Measurements from ENCODE around the gene GPC6. TPM values are rescaled to one million over a fixed set of nuclear protein-coding genes. Genes with fewer than 3 reads are reported as not detected.

The GPC6 gene
- total and polyA plus RNA-seq, 9 of the 15 experiments (the other 6 are each of a cell fraction or from before 2014, with no cell fraction given) = under 0.01 to 0.20 (median 0.01) TPM; not detected in 4

DNA sequence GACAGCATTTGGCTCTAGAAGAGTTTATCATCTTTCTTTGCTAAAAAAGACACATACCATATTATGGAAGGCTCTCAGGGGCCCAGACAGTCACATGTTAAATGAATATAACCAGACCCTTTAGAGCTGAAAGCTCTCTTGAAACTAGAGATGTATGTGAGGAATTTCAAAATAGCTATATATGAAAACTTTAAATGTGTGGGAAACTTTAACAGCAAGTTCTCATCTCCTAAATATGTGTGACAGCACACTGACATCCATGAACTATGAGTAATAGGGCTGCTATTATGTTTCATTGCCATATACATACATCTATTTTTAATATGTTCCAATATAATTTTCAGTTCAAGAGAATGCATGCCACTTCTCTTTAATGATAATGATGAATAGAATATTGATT, 509.5 kb downstream of the GPC6 start (continued):
- TF ChIP-seq HNRNPLL (IDR thresholded peaks at IDR 0.05; ENCODE audit: low read depth, low read length, poor library complexity, severe bottlenecking) (no peak), SP1 (CRISPR knock-in tag; IDR thresholded peaks at IDR 0.05) (no peak), HDAC8 (tag; IDR thresholded peaks at IDR 0.05) (no peak)
- TF ChIP-seq, protein P1, sequence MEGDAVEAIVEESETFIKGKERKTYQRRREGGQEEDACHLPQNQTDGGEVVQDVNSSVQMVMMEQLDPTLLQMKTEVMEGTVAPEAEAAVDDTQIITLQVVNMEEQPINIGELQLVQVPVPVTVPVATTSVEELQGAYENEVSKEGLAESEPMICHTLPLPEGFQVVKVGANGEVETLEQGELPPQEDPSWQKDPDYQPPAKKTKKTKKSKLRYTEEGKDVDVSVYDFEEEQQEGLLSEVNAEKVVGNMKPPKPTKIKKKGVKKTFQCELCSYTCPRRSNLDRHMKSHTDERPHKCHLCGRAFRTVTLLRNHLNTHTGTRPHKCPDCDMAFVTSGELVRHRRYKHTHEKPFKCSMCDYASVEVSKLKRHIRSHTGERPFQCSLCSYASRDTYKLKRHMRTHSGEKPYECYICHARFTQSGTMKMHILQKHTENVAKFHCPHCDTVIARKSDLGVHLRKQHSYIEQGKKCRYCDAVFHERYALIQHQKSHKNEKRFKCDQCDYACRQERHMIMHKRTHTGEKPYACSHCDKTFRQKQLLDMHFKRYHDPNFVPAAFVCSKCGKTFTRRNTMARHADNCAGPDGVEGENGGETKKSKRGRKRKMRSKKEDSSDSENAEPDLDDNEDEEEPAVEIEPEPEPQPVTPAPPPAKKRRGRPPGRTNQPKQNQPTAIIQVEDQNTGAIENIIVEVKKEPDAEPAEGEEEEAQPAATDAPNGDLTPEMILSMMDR (IDR thresholded peaks at IDR 0.05 in 2 of 3, conservative IDR thresholded peaks at IDR 0.05 in 1 of 3; ENCODE audit: insufficient read depth in 2 of 3, low read depth in 1 of 3, low read length in 3 of 3) = no peak
- TF ChIP-seq, protein P2, sequence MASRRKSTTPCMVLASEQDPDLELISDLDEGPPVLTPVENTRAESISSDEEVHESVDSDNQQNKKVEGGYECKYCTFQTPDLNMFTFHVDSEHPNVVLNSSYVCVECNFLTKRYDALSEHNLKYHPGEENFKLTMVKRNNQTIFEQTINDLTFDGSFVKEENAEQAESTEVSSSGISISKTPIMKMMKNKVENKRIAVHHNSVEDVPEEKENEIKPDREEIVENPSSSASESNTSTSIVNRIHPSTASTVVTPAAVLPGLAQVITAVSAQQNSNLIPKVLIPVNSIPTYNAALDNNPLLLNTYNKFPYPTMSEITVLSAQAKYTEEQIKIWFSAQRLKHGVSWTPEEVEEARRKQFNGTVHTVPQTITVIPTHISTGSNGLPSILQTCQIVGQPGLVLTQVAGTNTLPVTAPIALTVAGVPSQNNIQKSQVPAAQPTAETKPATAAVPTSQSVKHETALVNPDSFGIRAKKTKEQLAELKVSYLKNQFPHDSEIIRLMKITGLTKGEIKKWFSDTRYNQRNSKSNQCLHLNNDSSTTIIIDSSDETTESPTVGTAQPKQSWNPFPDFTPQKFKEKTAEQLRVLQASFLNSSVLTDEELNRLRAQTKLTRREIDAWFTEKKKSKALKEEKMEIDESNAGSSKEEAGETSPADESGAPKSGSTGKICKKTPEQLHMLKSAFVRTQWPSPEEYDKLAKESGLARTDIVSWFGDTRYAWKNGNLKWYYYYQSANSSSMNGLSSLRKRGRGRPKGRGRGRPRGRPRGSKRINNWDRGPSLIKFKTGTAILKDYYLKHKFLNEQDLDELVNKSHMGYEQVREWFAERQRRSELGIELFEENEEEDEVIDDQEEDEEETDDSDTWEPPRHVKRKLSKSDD (conservative IDR thresholded peaks at IDR 0.05; ENCODE audit: low read length) = no peak
- TF ChIP-seq, protein P3, sequence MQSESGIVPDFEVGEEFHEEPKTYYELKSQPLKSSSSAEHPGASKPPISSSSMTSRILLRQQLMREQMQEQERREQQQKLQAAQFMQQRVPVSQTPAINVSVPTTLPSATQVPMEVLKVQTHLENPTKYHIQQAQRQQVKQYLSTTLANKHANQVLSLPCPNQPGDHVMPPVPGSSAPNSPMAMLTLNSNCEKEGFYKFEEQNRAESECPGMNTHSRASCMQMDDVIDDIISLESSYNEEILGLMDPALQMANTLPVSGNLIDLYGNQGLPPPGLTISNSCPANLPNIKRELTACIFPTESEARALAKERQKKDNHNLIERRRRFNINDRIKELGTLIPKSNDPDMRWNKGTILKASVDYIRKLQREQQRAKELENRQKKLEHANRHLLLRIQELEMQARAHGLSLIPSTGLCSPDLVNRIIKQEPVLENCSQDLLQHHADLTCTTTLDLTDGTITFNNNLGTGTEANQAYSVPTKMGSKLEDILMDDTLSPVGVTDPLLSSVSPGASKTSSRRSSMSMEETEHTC (IDR thresholded peaks at IDR 0.05) = no peak
